DMS114 treated with DMSO at 0.1 percent for 48 hours (cell line): ENCODE results near the gene SFMBT1.

Experiments
- DNase-seq: peaks from one replicate; lab custom pipeline; 2025; ENCODE audit not compliant: unreplicated experiment; lab: John Stamatoyannopoulos, UW

The SFMBT1 gene

GRCh38 chr3:52890735-52891134, 155.1 kb downstream of the SFMBT1 start:
- DNase-seq: no peak

GRCh38 chr3:52889901-52890300, 156.0 kb downstream of the SFMBT1 start:
- no peak for DNase-seq

GRCh38 chr3:52887166-52887565, 158.7 kb downstream of the SFMBT1 start:
- no peak for DNase-seq

- DNase-seq: no peak
Observed at GRCh38 chr3:52886049-52886730, 159.7 kb downstream of the SFMBT1 start.

GRCh38 chr3:52882377-52882776, 163.5 kb downstream of the SFMBT1 start:
- no peak for DNase-seq

GRCh38 chr3:52881871-52882270, 164.0 kb downstream of the SFMBT1 start:
- DNase-seq: no peak

GRCh38 chr3:52880474-52880873, 165.4 kb downstream of the SFMBT1 start:
- no peak for DNase-seq

- DNase-seq: no peak
Observed at GRCh38 chr3:52880047-52880446, 165.8 kb downstream of the SFMBT1 start.

- DNase-seq: no peak
Observed at GRCh38 chr3:52879581-52879980, 166.3 kb downstream of the SFMBT1 start.

GRCh38 chr3:52879090-52879489, 166.8 kb downstream of the SFMBT1 start:
- DNase-seq: no peak

- no peak for DNase-seq
Observed at GRCh38 chr3:52877085-52877484, 168.8 kb downstream of the SFMBT1 start.

GRCh38 chr3:52874864-52875587, 170.8 kb downstream of the SFMBT1 start:
- DNase-seq: no peak

- DNase-seq: no peak
Observed at GRCh38 chr3:52874160-52874701, 171.6 kb downstream of the SFMBT1 start.

GRCh38 chr3:52873433-52874159, 172.3 kb downstream of the SFMBT1 start:
- DNase-seq: no peak

- DNase-seq: no peak
Observed at GRCh38 chr3:52872245-52872644, 173.6 kb downstream of the SFMBT1 start.

GRCh38 chr3:52871761-52872160, 174.1 kb downstream of the SFMBT1 start:
- DNase-seq: no peak

- no peak for DNase-seq
Observed at GRCh38 chr3:52870471-52870870, 175.4 kb downstream of the SFMBT1 start.

GRCh38 chr3:52866427-52866826, 179.4 kb downstream of the SFMBT1 start:
- DNase-seq: no peak

GRCh38 chr3:52865994-52866393, 179.9 kb downstream of the SFMBT1 start:
- no peak for DNase-seq

- DNase-seq: no peak
Observed at GRCh38 chr3:52860424-52860768, 185.5 kb downstream of the SFMBT1 start.

GRCh38 chr3:52859686-52860423, 186.0 kb downstream of the SFMBT1 start:
- DNase-seq: no peak
